ENCODE data around the gene SNAPIN.
"Not testable (repeated sequence)": the region's sequence is repeated elsewhere in the genome, so short reads cannot be mapped to it uniquely, and the experiment has no call there.

Gene SNAPIN

DNA sequence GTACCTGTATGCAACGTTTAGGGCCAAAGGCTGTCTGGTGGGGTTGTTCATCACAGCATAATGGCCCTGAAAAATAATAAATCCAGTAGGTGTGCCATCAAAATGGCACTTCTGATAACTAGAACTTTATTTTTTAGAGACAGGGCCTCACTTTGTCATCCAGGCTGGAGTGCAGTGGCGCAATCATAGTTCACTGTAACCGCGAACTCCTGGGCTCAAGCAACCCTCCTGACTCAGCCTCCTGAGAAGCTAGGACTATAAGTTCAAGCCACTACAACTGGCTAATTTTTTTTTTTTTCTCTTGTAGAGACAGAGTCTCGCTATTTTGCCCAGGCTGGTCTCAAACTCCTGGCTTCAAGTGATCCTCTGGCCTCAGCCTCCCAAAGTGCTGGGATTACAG is 4.7 kb downstream of the SNAPIN start:
- no peak overlapping the region for H3K4me3 ChIP-seq (replicated peaks; ENCODE audit: low read depth, low read length)
- TF ChIP-seq, protein P1, sequence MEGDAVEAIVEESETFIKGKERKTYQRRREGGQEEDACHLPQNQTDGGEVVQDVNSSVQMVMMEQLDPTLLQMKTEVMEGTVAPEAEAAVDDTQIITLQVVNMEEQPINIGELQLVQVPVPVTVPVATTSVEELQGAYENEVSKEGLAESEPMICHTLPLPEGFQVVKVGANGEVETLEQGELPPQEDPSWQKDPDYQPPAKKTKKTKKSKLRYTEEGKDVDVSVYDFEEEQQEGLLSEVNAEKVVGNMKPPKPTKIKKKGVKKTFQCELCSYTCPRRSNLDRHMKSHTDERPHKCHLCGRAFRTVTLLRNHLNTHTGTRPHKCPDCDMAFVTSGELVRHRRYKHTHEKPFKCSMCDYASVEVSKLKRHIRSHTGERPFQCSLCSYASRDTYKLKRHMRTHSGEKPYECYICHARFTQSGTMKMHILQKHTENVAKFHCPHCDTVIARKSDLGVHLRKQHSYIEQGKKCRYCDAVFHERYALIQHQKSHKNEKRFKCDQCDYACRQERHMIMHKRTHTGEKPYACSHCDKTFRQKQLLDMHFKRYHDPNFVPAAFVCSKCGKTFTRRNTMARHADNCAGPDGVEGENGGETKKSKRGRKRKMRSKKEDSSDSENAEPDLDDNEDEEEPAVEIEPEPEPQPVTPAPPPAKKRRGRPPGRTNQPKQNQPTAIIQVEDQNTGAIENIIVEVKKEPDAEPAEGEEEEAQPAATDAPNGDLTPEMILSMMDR (IDR thresholded peaks at IDR 0.05; ENCODE audit: low read depth, low read length, missing control alignments): no peak
- no peak for DNase-seq (ENCODE audit: extremely low read depth, low read depth)

GRCh38 chr1:153667439-153667838 is 8.9 kb downstream of the SNAPIN start:
- DNase-seq (ENCODE audit: extremely low read depth, low read depth): no peak
- no peak overlapping the region for H3K4me3 ChIP-seq (replicated peaks; ENCODE audit: low read depth, low read length)
- TF ChIP-seq, protein P1 (IDR thresholded peaks at IDR 0.05; ENCODE audit: low read depth, low read length, missing control alignments): no peak

DNA sequence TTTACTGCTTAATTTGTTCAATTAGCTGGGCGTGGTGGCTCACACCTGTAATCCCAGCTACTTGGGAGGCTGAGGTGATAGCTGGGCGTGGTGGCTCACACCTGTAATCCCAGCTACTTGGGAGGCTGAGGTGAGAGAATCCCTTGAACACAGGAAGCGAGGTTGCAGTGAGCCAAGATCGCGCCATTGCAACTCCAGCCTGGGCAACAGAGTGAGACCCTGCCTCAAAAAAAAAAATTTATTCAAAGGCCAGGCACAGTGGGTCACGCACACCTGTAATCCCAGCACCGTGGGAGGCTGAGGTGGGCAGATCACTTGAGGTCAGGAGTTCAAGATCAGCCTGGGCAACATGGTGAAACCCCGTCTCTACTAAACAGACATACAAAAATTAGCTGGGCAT is 10.2 kb downstream of the SNAPIN start:
- not testable (repeated sequence) for DNase-seq (ENCODE audit: extremely low read depth, low read depth)
- peak overlapping the region; percentile 99; the same call in 1 of the 2 replicates for H3K4me3 ChIP-seq (replicated peaks; ENCODE audit: low read depth, low read length)

GRCh38 chr1:153669606-153670005 is 11.1 kb downstream of the SNAPIN start:
- H3K4me3 ChIP-seq (replicated peaks; ENCODE audit: low read depth, low read length): peak overlapping the region; percentile 99
- DNase-seq (ENCODE audit: extremely low read depth, low read depth): no peak
- TF ChIP-seq, protein P1 (IDR thresholded peaks at IDR 0.05; ENCODE audit: low read depth, low read length, missing control alignments): no peak

DNA sequence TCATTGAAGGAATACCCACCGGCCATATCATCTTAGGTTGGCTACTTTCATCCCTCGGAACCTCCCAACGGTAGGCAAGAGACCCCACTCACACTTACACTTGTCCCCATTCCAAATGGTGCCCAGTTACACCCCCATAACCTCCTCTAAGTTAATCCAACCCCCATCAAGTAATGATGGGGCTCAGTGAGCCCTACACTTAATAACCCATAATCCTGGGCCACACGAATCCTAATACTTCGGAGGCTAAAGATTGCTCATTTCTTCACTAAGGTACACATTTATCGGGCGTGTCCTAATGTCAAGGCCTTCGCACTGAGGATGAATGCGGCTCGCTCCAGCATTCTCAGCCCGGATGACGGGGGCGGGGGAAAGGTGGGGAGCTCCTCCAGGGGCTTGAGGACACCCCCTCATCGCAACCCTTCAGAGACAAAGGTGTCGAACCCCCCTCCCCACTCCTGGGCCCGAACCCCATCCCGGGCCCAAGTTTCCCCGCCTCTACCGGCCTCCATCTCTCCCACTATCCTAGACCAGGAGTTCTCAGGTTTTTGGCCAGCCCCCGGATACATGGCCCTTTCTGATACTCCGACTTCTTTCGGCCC is 11.9 kb downstream of the SNAPIN start:
- TF ChIP-seq, protein P1 (IDR thresholded peaks at IDR 0.05; ENCODE audit: low read depth, low read length, missing control alignments): no peak
- peak overlapping the region; percentile 99 for H3K4me3 ChIP-seq (replicated peaks; ENCODE audit: low read depth, low read length)

DNA sequence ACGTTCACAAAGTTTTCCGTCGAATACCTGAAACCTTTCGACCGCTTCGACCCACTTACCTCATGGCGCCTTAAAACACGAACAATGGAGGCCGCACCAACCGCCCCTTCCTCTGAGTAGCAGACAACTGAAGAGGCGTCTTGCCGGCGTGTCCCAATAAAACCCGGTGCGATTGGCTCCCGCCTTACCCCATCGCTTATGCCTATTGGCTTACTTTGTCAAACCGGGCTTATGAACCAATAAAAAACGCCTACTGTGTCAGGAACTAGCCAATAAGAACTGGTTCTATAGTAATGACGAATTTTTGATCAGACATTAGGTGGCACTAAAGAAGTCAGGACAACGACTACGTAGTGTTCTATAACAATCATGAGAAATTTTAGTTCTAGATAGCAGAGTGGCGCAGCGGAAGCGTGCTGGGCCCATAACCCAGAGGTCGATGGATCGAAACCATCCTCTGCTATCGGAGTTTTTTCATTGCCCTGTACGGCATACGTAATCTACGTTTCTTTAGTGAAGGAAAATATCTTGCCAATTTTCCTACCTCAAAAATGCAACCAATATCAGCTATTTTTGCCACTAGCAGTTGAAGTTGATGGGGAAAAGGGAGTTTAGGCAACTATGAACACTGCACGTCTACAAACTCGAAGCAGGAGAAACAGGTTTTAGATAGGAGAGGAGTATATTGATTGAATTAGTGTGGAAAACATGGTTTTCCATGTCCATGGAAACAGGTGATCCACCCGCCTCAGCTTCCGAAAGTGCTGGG is 12.5 kb downstream of the SNAPIN start, which contains the start of gene ILF2:
ILF2 (minus strand) TSS at position 135 of the 769 bp plus-strand sequence; CDS start at position 64, 71 bp downstream.
- peak within 1 kb of the TSS; percentile 99 for H3K4me3 ChIP-seq (replicated peaks; ENCODE audit: low read depth, low read length)
- TF ChIP-seq, protein P1 (IDR thresholded peaks at IDR 0.05; ENCODE audit: low read depth, low read length, missing control alignments): no peak
- DNase-seq (ENCODE audit: extremely low read depth, low read depth): peak; percentile 100

More for the DNA sequence above, 11.9 kb downstream of the SNAPIN start:
- DNase-seq (ENCODE audit: extremely low read depth, low read depth): no peak

DNA sequence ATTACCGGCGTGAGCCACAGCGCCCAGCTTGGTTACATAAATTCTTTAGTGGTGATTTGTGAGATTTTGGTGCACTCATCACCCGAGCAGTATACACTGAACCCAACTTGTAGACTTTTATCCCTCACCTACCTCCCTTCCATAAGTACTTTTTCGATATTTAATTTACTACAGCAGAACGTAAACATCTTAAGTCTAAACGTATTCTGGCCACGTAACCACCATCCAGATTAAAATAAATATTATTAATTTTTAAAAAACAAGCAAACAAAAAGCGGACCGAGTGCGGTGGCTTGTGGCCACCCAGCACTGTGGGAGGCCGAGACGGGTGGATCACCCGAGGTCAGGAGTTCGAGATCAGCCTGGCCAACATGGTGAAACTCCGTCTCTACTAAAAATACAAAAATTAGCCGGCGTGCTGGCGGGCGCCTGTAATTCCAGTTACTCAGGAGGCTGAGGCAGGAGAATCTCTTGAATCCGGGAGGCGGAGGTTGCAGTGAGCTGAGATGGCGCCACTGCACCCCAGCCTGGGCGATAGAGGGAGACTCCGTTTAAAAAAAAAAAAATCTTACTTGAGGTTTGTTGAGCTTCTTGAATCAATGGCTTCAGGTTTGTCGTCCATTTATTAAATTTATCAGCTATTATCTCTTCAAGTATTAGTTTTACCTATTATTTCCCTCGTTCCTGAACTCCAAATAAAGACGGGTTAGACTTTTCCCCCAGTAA is 13.3 kb downstream of the SNAPIN start:
- not testable (repeated sequence) for DNase-seq (ENCODE audit: extremely low read depth, low read depth)
- peak overlapping the region; percentile 51 for H3K4me3 ChIP-seq (replicated peaks; ENCODE audit: low read depth, low read length)
